A673 (cell line): ENCODE results near the gene PHRF1. TPM values are rescaled to one million over a fixed set of nuclear protein-coding genes. Genes with fewer than 3 reads are reported as not detected.

Experiments used
- BruUV-seq: library from RNA; stranded (reverse); fragments of 400-500 nt; replicated peaks from 2 replicates; lab custom pipeline; 2021; lab: Mats Ljungman, UMichigan
- CTCF ChIA-PET: fragments of 300-600 bp; sonication (Branson Sonifier 250); formaldehyde crosslinking; loops from one replicate; lab custom pipeline; 2022; ENCODE audit warnings: antibody characterized with exemption; lab: Charles Lee
- POLR2A ChIA-PET: fragments of 300-600 bp; sonication (Branson Sonifier 250); formaldehyde crosslinking; loops from one replicate; lab custom pipeline; 2022; ENCODE audit warnings: antibody characterized with exemption; ENCODE audit not compliant: low non-redundant PET; lab: Charles Lee
- DNase-seq: peaks from one replicate; pipeline ENCODE4 v3.0.0-alpha.2; 2015; ENCODE audit warnings: low spot score
- H3K27ac ChIP-seq: fragments of 200-600 bp; sonication (generic); 2 replicates; pipeline ENCODE4 v1.5.1; 2016; ENCODE audit warnings: mixed run types, low read depth, mild to moderate bottlenecking, mixed read lengths, antibody characterized with exemption, low read length; ENCODE audit not compliant: poor library complexity, severe bottlenecking
- H3K27me3 ChIP-seq: fragments of 200-600 bp; sonication (generic); replicated peaks from 2 replicates; pipeline ENCODE4 v1.6.1; 2017; ENCODE audit warnings: mixed run types, low read depth, mild to moderate bottlenecking, mixed read lengths, antibody characterized with exemption, low read length; ENCODE audit not compliant: insufficient read depth, poor library complexity
- H3K36me3 ChIP-seq: fragments of 200-600 bp; sonication (generic); 2 replicates; pipeline ENCODE4 v1.6.1; 2016; ENCODE audit warnings: mixed run types, mild to moderate bottlenecking, mixed read lengths, antibody characterized with exemption, low read length; ENCODE audit not compliant: insufficient read depth, poor library complexity, severe bottlenecking
- H3K4me1 ChIP-seq: fragments of 200-600 bp; sonication (generic); 2 replicates; pipeline ENCODE4 v1.6.1; 2017; ENCODE audit warnings: mixed run types, mild to moderate bottlenecking, mixed read lengths, antibody characterized with exemption, low read length; ENCODE audit not compliant: insufficient read depth, poor library complexity, severe bottlenecking
- H3K4me3 ChIP-seq: fragments of 200-600 bp; sonication (generic); 2 replicates; pipeline ENCODE4 v1.5.1; 2016; ENCODE audit warnings: low read depth, mixed run types, mild to moderate bottlenecking, mixed read lengths, low read length; ENCODE audit not compliant: poor library complexity, severe bottlenecking
- H3K9me3 ChIP-seq: fragments of 200-600 bp; sonication (generic); 2 replicates; pipeline ENCODE4 v1.6.1; 2016; ENCODE audit warnings: mixed run types, low read depth, mild to moderate bottlenecking, mixed read lengths, antibody characterized with exemption, low read length; ENCODE audit not compliant: poor library complexity, severe bottlenecking
- EZH2 ChIP-seq: fragments of 200-600 bp; sonication (generic); IDR thresholded peaks from 2 replicates; pipeline ENCODE4 v1.6.1; 2017; ENCODE audit warnings: borderline replicate concordance, low read depth, mild to moderate bottlenecking, mixed read lengths, antibody characterized with exemption, low read length; ENCODE audit not compliant: poor library complexity, severe bottlenecking
- intact Hi-C: fragments of 100-400 bp; cut with micrococcal nuclease; formaldehyde crosslinking; loops from one replicate; pipeline ENCODE4 v1.10.0; 2022; ENCODE audit not compliant: unreplicated experiment
- total RNA-seq: library from RNA; stranded (reverse); gene quantifications from 2 replicates; pipeline ENCODE4 v1.2.3, GENCODE V29; 2021
- TF ChIP-seq, protein P1 (sequence below): fragments of 300-800, 200-600 bp; sonication (generic); conservative IDR thresholded peaks from 2 replicates; pipeline ENCODE4 v1.5.1; 2017; ENCODE audit warnings: low read depth, mild to moderate bottlenecking, antibody characterized with exemption, low read length, moderate library complexity, mixed read lengths

The PHRF1 gene
- total RNA-seq, 1 experiment from 2014 or later: 43.0 TPM

GRCh38 chr11:555780-556661, 20.2 kb upstream of the PHRF1 start:
- intact Hi-C loops: loop anchor here (10.0 kb wide), 1 partner anchor 169 kb away; no protein-coding TSS in a partner anchor
- peaks cover 12% of the 10 kb centered on the region for H3K4me1 ChIP-seq
- no peaks in the 10 kb centered on the region for H3K9me3 ChIP-seq
- DNase-seq: no peak
- H3K36me3 ChIP-seq: no peaks in the 10 kb centered on the region
- no peak overlapping the region for H3K27ac ChIP-seq
- ChIA-PET POLR2A (interaction anchor here (0.6 kb wide), 1 partner anchor 201 kb away, joined by 3 read pairs; no protein-coding TSS in a partner anchor), CTCF (interaction anchor here (0.8 kb wide), 1 partner anchor 105 kb away, joined by 5 read pairs; no protein-coding TSS in a partner anchor)
- H3K27me3 ChIP-seq: peaks cover 22% of the 10 kb centered on the region
- H3K4me3 ChIP-seq: peak overlapping the region; percentile 50
- TF ChIP-seq, protein P1, sequence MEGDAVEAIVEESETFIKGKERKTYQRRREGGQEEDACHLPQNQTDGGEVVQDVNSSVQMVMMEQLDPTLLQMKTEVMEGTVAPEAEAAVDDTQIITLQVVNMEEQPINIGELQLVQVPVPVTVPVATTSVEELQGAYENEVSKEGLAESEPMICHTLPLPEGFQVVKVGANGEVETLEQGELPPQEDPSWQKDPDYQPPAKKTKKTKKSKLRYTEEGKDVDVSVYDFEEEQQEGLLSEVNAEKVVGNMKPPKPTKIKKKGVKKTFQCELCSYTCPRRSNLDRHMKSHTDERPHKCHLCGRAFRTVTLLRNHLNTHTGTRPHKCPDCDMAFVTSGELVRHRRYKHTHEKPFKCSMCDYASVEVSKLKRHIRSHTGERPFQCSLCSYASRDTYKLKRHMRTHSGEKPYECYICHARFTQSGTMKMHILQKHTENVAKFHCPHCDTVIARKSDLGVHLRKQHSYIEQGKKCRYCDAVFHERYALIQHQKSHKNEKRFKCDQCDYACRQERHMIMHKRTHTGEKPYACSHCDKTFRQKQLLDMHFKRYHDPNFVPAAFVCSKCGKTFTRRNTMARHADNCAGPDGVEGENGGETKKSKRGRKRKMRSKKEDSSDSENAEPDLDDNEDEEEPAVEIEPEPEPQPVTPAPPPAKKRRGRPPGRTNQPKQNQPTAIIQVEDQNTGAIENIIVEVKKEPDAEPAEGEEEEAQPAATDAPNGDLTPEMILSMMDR: no peak
- no peak for TF ChIP-seq EZH2
- BruUV-seq: no TSS peak

DNA sequence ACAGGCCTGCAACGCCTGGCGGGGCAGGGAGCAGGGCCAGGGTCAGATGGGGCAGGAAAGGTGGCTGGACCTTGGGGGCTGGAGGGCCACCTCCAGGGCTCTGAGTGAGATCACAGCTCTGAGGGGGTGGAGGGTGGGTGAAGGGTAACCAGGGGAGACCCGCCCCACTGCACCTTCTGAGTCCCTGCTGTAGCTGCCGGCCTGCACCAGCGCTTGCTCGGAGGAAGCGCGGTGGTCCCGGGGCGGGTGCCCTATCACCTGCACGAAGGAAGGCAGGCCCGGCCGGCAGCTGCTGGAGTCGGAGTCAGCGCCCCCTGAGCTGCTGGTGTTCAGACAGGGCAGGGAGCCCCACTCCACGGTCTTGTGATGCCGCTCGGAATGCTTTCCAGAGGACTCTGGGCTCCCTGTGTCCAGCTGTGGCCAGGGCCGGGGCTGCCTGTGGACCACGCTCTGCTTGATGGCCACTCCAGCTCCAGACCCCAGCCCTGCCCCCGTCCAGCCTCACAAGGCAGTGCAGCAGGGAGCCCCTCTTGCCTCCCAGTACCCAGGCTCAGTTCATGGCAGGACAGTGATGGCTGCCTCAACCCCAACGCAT, 19.5 kb upstream of the PHRF1 start:
- Histone ChIP-seq H3K27ac (no peak overlapping the region), H3K9me3 (no peaks in the 10 kb centered on the region), H3K27me3 (peaks cover 22% of the 10 kb centered on the region), H3K4me1 (peaks cover 14% of the 10 kb centered on the region), H3K4me3 (no peak overlapping the region), H3K36me3 (no peaks in the 10 kb centered on the region)
- ChIA-PET POLR2A (no interaction called here), CTCF (no interaction called here)
- no peak for TF ChIP-seq EZH2
- TF ChIP-seq, protein P1: no peak
- DNase-seq: no peak
- intact Hi-C loops: loop anchor here (10.0 kb wide), 1 partner anchor 168 kb away; no protein-coding TSS in a partner anchor
- no TSS peak for BruUV-seq

DNA sequence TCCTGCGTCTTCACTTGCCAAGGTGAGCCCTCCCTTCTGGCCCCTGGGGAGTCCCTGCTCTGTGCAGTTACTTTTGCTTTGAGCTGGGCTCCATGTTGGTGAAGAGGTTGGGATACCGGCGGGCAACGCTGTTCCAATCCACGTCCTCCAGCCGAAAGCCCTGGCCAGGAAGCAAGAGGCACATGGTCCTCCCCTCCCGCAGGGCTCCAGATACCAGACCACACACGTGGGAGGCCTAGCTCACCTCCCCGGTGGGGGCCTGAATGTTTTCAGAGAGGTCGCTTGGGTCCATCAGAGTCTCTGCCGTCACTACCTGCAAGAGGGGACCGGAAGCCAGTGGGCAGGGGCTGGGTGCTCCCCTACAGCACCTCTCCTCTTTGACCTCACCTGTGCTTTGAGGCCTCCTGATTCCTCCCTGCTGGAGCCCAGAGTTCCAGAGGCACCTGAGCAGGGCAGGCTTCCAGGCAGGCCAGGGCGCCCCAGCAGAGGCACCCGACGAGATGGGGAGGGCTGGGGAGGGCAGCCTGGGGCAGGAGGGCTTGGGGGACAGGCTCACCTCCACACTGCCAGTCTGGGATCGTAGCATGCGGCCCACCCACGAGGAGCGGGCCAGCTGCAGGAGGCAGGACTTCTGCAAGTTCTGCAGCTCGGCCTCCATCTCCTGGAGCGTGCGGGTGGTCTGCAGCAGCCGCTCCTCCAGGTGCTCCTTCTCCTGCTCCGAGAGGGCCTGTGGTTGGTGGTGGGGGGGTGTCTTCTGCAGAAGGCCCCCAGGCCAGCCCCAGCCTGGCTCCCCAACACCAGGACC, 18.7 kb upstream of the PHRF1 start:
- no peak for DNase-seq
- Histone ChIP-seq H3K36me3 (no peaks in the 10 kb centered on the region), H3K27ac (no peak overlapping the region), H3K4me3 (no peak overlapping the region), H3K9me3 (no peaks in the 10 kb centered on the region), H3K27me3 (peaks cover 22% of the 10 kb centered on the region), H3K4me1 (peaks cover 15% of the 10 kb centered on the region)
- CTCF ChIA-PET: no interaction called here
- POLR2A ChIA-PET: no interaction called here
- BruUV-seq: no TSS peak
- intact Hi-C loops: loop anchor here (10.0 kb wide), 1 partner anchor 167 kb away; no protein-coding TSS in a partner anchor
- no peak for TF ChIP-seq EZH2
- TF ChIP-seq, protein P1: no peak
